Brain microvascular endothelial cell (primary cell): ENCODE data around the gene SEMA6B.

Source experiments
- DNase-seq: peaks from one replicate; pipeline ENCODE4 v3.0.0-alpha.2; 2020
- H3K27ac ChIP-seq: fragments of 250-450 bp; sonication (Bioruptor Pico); 2 replicates; pipeline ENCODE4 v1.5.1; 2020; ENCODE audit warnings: mild to moderate bottlenecking, moderate library complexity
- H3K27me3 ChIP-seq: fragments of 250-450 bp; sonication (Bioruptor Pico); replicated peaks from 2 replicates; pipeline ENCODE4 v1.5.1; 2020; ENCODE audit warnings: mild to moderate bottlenecking
- H3K36me3 ChIP-seq: fragments of 250-450 bp; sonication (Bioruptor Pico); replicated peaks from 2 replicates; pipeline ENCODE4 v1.5.1; 2020; ENCODE audit warnings: mild to moderate bottlenecking
- H3K4me3 ChIP-seq: 2 replicates; pipeline ENCODE4 v1.5.1; 2011; ENCODE audit warnings: low read depth, mild to moderate bottlenecking, control low read depth, low read length, moderate library complexity
- CTCF ChIP-seq: IDR thresholded peaks from 2 replicates; pipeline ENCODE4 v1.5.1; 2011; ENCODE audit warnings: low read depth, mild to moderate bottlenecking, moderate library complexity, low read length, control low read depth, inconsistent platforms; ENCODE audit errors: missing control alignments
- in situ Hi-C: cut with HindIII; loops from 2 replicates; pipeline ENCODE4 v1.10.0; 2017; ENCODE audit warnings: low sequenced_read_pairs, low pct_ligation_motif_present

Gene SEMA6B

GRCh38 chr19:4517451-4518057 is 41.9 kb downstream of the SEMA6B start:
- in situ Hi-C loops: no loop called here
- H3K36me3 ChIP-seq: no peaks in the 10 kb centered on the region
- no peak for DNase-seq
- H3K27ac ChIP-seq: no peak overlapping the region
- TF ChIP-seq CTCF: no peak
- H3K27me3 ChIP-seq: no peaks in the 10 kb centered on the region
- H3K4me3 ChIP-seq: no peak overlapping the region

GRCh38 chr19:4516939-4517300 is 42.6 kb downstream of the SEMA6B start:
- in situ Hi-C loops: no loop called here
- Histone ChIP-seq H3K27me3 (no peaks in the 10 kb centered on the region), H3K4me3 (no peak overlapping the region), H3K36me3 (no peaks in the 10 kb centered on the region), H3K27ac (no peak overlapping the region)
- no peak for TF ChIP-seq CTCF
- no peak for DNase-seq

GRCh38 chr19:4516199-4516938 is 43.1 kb downstream of the SEMA6B start:
- TF ChIP-seq CTCF: no peak
- Histone ChIP-seq H3K4me3 (no peak overlapping the region), H3K27ac (no peak overlapping the region), H3K36me3 (no peaks in the 10 kb centered on the region), H3K27me3 (no peaks in the 10 kb centered on the region)
- DNase-seq: no peak
- in situ Hi-C loops: no loop called here

GRCh38 chr19:4515732-4516131 is 43.8 kb downstream of the SEMA6B start:
- H3K36me3 ChIP-seq: no peaks in the 10 kb centered on the region
- no peak overlapping the region for H3K4me3 ChIP-seq
- TF ChIP-seq CTCF: no peak
- in situ Hi-C loops: no loop called here
- no peak overlapping the region for H3K27ac ChIP-seq
- no peaks in the 10 kb centered on the region for H3K27me3 ChIP-seq
- no peak for DNase-seq

- H3K27me3 ChIP-seq: no peaks in the 10 kb centered on the region
- in situ Hi-C loops: no loop called here
- no peak overlapping the region for H3K27ac ChIP-seq
- DNase-seq: no peak
- TF ChIP-seq CTCF: no peak
- H3K36me3 ChIP-seq: no peaks in the 10 kb centered on the region
- H3K4me3 ChIP-seq: no peak overlapping the region
These were observed 46.2 kb downstream of the SEMA6B start for GRCh38 chr19:4513248-4513647.
